HEK293 (cell line): ENCODE results near the gene SF3B2.
A peak's percentile ranks its signal among the peaks of the same experiment; 100 is the strongest.

Source experiments
- CTCF ChIA-PET: fragments of 350-600 bp; formaldehyde crosslinking; extraction: SDS; loops from one replicate; lab custom pipeline; 2021; ENCODE audit warnings: antibody characterized with exemption; lab: Yijun Ruan, JAX
- POLR2A ChIA-PET: fragments of 300-600 bp; formaldehyde crosslinking; extraction: SDS; loops from one replicate; lab custom pipeline; 2020; ENCODE audit warnings: antibody characterized with exemption, inconsistent platforms; lab: Yijun Ruan, JAX
- H3K27ac ChIP-seq: fragments of 200-500 bp; sonication (Bioruptor generic); 2 replicates; pipeline ENCODE4 v1.5.1; 2014; ENCODE audit warnings: low read depth, low read length, control low read depth, inconsistent platforms; ENCODE audit errors: extremely low read depth
- H3K36me3 ChIP-seq, 2 experiments: fragments of 200-500 bp in 1 of 2; sonication (Bioruptor generic) in 1 of 2; 1 replicate in 1 of 2; 2 replicates in 1 of 2; pipeline ENCODE4 v1.5.1; 2014 to 2017; ENCODE audit warnings: inconsistent platforms in 2 of 2, low read length in 2 of 2; ENCODE audit not compliant: control insufficient read depth in 2 of 2, insufficient read depth in 1 of 2
- H3K4me1 ChIP-seq: fragments of 200-500 bp; sonication (Bioruptor generic); 2 replicates; pipeline ENCODE4 v1.5.1; 2014; ENCODE audit warnings: mild to moderate bottlenecking, low read length, inconsistent platforms; ENCODE audit not compliant: control insufficient read depth, insufficient read depth
- H3K4me3 ChIP-seq: 2 replicates; pipeline ENCODE4 v1.5.1; 2011; ENCODE audit warnings: low read depth, mild to moderate bottlenecking, control low read depth, low read length, moderate library complexity
- H3K9me3 ChIP-seq: fragments of 200-500 bp; sonication (Bioruptor generic); 2 replicates; pipeline ENCODE4 v1.5.1; 2014; ENCODE audit warnings: low read depth, low read length, inconsistent platforms; ENCODE audit not compliant: control insufficient read depth, insufficient read depth
- EGR2 ChIP-seq: fragments of 450-650 bp; formaldehyde crosslinking; IDR thresholded peaks from 2 replicates; pipeline ENCODE4 v1.5.1; 2016; ENCODE audit warnings: low read depth, missing biosample characterization, missing genetic modification characterization
- HOXA7 ChIP-seq: sonication (generic); formaldehyde crosslinking; IDR thresholded peaks from 2 replicates; pipeline ENCODE4 v1.8.1; 2022; ENCODE audit warnings: missing genetic modification reagents, borderline replicate concordance
- HOXD13 ChIP-seq: sonication (generic); formaldehyde crosslinking; IDR thresholded peaks from 2 replicates; pipeline ENCODE4 v1.8.0; 2022; ENCODE audit warnings: missing genetic modification reagents, borderline replicate concordance
- INSM2 ChIP-seq: fragments of 450-650 bp; formaldehyde crosslinking; IDR thresholded peaks from 2 replicates; pipeline ENCODE4 v1.5.1; 2016; ENCODE audit warnings: missing biosample characterization, missing genetic modification characterization
- KLF17 ChIP-seq: fragments of 450-650 bp; formaldehyde crosslinking; IDR thresholded peaks from 2 replicates; pipeline ENCODE4 v1.5.1; 2016; ENCODE audit warnings: missing biosample characterization, missing genetic modification characterization
- KLF9 ChIP-seq: fragments of 450-650 bp; formaldehyde crosslinking; IDR thresholded peaks from 2 replicates; pipeline ENCODE4 v1.5.1; 2016; ENCODE audit warnings: missing biosample characterization, missing genetic modification characterization, low read depth
- RBAK ChIP-seq: fragments of 450-650 bp; formaldehyde crosslinking; IDR thresholded peaks from 2 replicates; pipeline ENCODE4 v1.5.1; 2016; ENCODE audit warnings: missing biosample characterization, missing genetic modification characterization
- TCF7L2 ChIP-seq: IDR thresholded peaks from 2 replicates; pipeline ENCODE4 v1.6.1; 2011; ENCODE audit warnings: low read depth, mild to moderate bottlenecking, inconsistent platforms, low read length, moderate library complexity, borderline replicate concordance
- ZBTB11 ChIP-seq: fragments of 450-650 bp; formaldehyde crosslinking; conservative IDR thresholded peaks from 2 replicates; pipeline ENCODE4 v1.5.1; 2016; ENCODE audit warnings: low read depth, missing biosample characterization, missing genetic modification characterization
- ZBTB21 ChIP-seq: fragments of 450-650 bp; formaldehyde crosslinking; IDR thresholded peaks from 2 replicates; pipeline ENCODE4 v1.5.1; 2017; ENCODE audit warnings: missing biosample characterization, missing genetic modification characterization
- ZNF146 ChIP-seq: fragments of 450-650 bp; formaldehyde crosslinking; IDR thresholded peaks from 2 replicates; pipeline ENCODE4 v1.5.1; 2016; ENCODE audit warnings: missing biosample characterization, missing genetic modification characterization
- ZNF148 ChIP-seq: fragments of 450-650 bp; formaldehyde crosslinking; IDR thresholded peaks from 2 replicates; pipeline ENCODE4 v1.5.0; 2017; ENCODE audit warnings: missing biosample characterization, missing genetic modification characterization, borderline replicate concordance
- ZNF335 ChIP-seq: fragments of 450-650 bp; formaldehyde crosslinking; conservative IDR thresholded peaks from 2 replicates; pipeline ENCODE4 v1.5.1; 2016; ENCODE audit warnings: missing biosample characterization, missing genetic modification characterization
- ZNF354C ChIP-seq: fragments of 450-650 bp; formaldehyde crosslinking; IDR thresholded peaks from 2 replicates; pipeline ENCODE4 v1.5.1; 2016; ENCODE audit warnings: missing biosample characterization, missing genetic modification characterization, low read depth, borderline replicate concordance
- ZNF530 ChIP-seq: fragments of 450-650 bp; formaldehyde crosslinking; IDR thresholded peaks from 2 replicates; pipeline ENCODE4 v1.5.1; 2016; ENCODE audit warnings: low read depth, missing biosample characterization, missing genetic modification characterization
- ZNF571 ChIP-seq: fragments of 450-650 bp; formaldehyde crosslinking; IDR thresholded peaks from 2 replicates; pipeline ENCODE4 v1.5.0; 2017; ENCODE audit warnings: missing biosample characterization, missing genetic modification characterization
- ZNF600 ChIP-seq: fragments of 450-650 bp; formaldehyde crosslinking; IDR thresholded peaks from 2 replicates; pipeline ENCODE4 v1.5.1; 2016; ENCODE audit warnings: missing biosample characterization, missing genetic modification characterization
- ZNF747 ChIP-seq: fragments of 450-650 bp; formaldehyde crosslinking; IDR thresholded peaks from 2 replicates; pipeline ENCODE4 v1.5.1; 2016; ENCODE audit warnings: missing biosample characterization, missing genetic modification characterization

SF3B2 gene

GRCh38 chr11:66042996-66043906 lies 8.9 kb upstream of the SF3B2 start (continued):
- TF ChIP-seq ZNF148 (tag by site-specific recombination): no peak
- no peak for TF ChIP-seq RBAK
- no peak for TF ChIP-seq ZNF747 (tag by site-specific recombination)
- TF ChIP-seq ZNF571 (tag by site-specific recombination): no peak
- TF ChIP-seq HOXD13: no peak
- TF ChIP-seq INSM2 (tag by site-specific recombination): no peak
- TF ChIP-seq ZNF146: no peak
- no peak for TF ChIP-seq ZNF354C (tag by site-specific recombination)
- TF ChIP-seq EGR2 (tag by site-specific recombination): no peak
- TF ChIP-seq ZNF600 (tag by site-specific recombination): no peak
- TF ChIP-seq TCF7L2: no peak
- no peak for TF ChIP-seq ZNF530 (tag by site-specific recombination)
- TF ChIP-seq ZBTB21 (tag by site-specific recombination): no peak

GRCh38 chr11:66044757-66045156 lies 7.4 kb upstream of the SF3B2 start:
- Histone ChIP-seq H3K4me1 (no peaks in the 10 kb centered on the region), H3K4me3 (no peak overlapping the region), H3K9me3 (no peaks in the 10 kb centered on the region), H3K27ac (no peak overlapping the region), H3K36me3 (no peaks in the 10 kb centered on the region)
- ChIA-PET CTCF (interaction anchor here (0.6 to 5.3 kb wide), 35 partner anchors 9 to 1742 kb away, joined by 3 to 49 read pairs (median 4); partner anchors contain the start of genes BANF1, CATSPER1, CST6 and EIF1AD), POLR2A (interaction anchor here (0.6 to 1.3 kb wide), 5 partner anchors 14 to 42 kb away, joined by 3 to 4 read pairs (median 4); partner anchors contain the start of genes BANF1 and EIF1AD)
- no peak for TF ChIP-seq KLF9
- no peak for TF ChIP-seq KLF17
- TF ChIP-seq HOXA7 (CRISPR knock-in tag): no peak
- peak; percentile 49 for TF ChIP-seq ZNF335 (tag by site-specific recombination)
- TF ChIP-seq ZBTB11 (tag by site-specific recombination): no peak
